ENCODE measurements around the gene S100A13.
"Not testable (repeated sequence)": the region's sequence is repeated elsewhere in the genome, so short reads cannot be mapped to it uniquely, and the experiment has no call there.

GRCh38 chr1:153588033-153588432 is 39.3 kb downstream of the S100A13 start:
- TF ChIP-seq CTCF (IDR thresholded peaks at IDR 0.05; ENCODE audit: insufficient read depth, low read depth, low read length); EZH2 (IDR thresholded peaks at IDR 0.05; ENCODE audit: insufficient read depth, low read length): not testable (repeated sequence)

Measured in astrocyte (in vitro differentiated cells and primary cell).